Measurements from ENCODE around the gene APLP2. TPM values are rescaled to one million over a fixed set of nuclear protein-coding genes. Genes with fewer than 3 reads are reported as not detected.
"Not testable (repeated sequence)": the region's sequence is repeated elsewhere in the genome, so short reads cannot be mapped to it uniquely, and the experiment has no call there.

Gene APLP2
- total and polyA plus RNA-seq, 9 donors: 198 to 466 (median 251) TPM

- Histone ChIP-seq H3K27me3 (no peaks in the 10 kb centered on the region), H3K27ac (no peak overlapping the region), H3K9me3 (no peaks in the 10 kb centered on the region), H3K36me3 (no peaks in the 10 kb centered on the region), H3K4me3 (no peak overlapping the region), H3K4me1 (ENCODE audit: insufficient read depth) (no peaks in the 10 kb centered on the region)
- WGBS, 3 donors: 16 to 42% (median 24%) methylated on average over 4 of the region's 4 CpGs
- TF ChIP-seq EP300 (IDR thresholded peaks at IDR 0.05) (no peak), POLR2A (IDR thresholded peaks at IDR 0.05) (no peak)
- TF ChIP-seq, protein P1, sequence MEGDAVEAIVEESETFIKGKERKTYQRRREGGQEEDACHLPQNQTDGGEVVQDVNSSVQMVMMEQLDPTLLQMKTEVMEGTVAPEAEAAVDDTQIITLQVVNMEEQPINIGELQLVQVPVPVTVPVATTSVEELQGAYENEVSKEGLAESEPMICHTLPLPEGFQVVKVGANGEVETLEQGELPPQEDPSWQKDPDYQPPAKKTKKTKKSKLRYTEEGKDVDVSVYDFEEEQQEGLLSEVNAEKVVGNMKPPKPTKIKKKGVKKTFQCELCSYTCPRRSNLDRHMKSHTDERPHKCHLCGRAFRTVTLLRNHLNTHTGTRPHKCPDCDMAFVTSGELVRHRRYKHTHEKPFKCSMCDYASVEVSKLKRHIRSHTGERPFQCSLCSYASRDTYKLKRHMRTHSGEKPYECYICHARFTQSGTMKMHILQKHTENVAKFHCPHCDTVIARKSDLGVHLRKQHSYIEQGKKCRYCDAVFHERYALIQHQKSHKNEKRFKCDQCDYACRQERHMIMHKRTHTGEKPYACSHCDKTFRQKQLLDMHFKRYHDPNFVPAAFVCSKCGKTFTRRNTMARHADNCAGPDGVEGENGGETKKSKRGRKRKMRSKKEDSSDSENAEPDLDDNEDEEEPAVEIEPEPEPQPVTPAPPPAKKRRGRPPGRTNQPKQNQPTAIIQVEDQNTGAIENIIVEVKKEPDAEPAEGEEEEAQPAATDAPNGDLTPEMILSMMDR (IDR thresholded peaks at IDR 0.05): no peak
- intact Hi-C loops (cut with DNase I): no loop called here
- no peak for DNase-seq
Observed at GRCh38 chr11:130166457-130166784, 96.7 kb downstream of the APLP2 start.

GRCh38 chr11:130167146-130167545, 97.5 kb downstream of the APLP2 start:
- Histone ChIP-seq H3K36me3 (no peaks in the 10 kb centered on the region), H3K4me3 (no peak overlapping the region), H3K4me1 (ENCODE audit: insufficient read depth) (no peaks in the 10 kb centered on the region), H3K9me3 (no peaks in the 10 kb centered on the region), H3K27me3 (no peaks in the 10 kb centered on the region), H3K27ac (no peak overlapping the region)
- intact Hi-C loops (cut with DNase I): no loop called here
- 79 to 96% (median 95%) methylated on average over 3 of the region's 3 CpGs for WGBS, 3 donors
- TF ChIP-seq, protein P1 (IDR thresholded peaks at IDR 0.05): no peak
- TF ChIP-seq EP300 (IDR thresholded peaks at IDR 0.05): no peak
- no peak for TF ChIP-seq POLR2A (IDR thresholded peaks at IDR 0.05)
- no peak for DNase-seq

DNA sequence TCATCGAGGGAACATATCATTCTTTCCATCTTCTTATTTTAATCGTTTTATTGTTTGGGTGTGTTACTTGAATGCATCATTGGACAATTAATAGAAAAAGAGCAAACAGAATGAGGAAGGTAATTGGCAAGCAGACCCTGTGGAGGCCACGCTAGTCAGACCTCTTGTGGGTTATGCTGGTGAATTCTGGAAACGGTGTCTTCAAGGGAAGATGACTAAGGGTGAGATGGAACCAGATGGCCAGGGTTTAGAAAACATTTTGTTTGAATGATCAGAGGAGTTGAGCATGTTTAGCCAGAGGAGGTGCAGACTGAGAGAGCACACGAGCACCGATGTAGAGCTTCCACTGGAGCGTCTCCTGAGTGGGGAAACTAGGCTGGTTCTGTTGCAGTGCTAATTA, 98.4 kb downstream of the APLP2 start:
- WGBS, 3 donors: 84% methylated on average over 7 of the region's 7 CpGs
- DNase-seq: no peak
- no peaks in the 10 kb centered on the region for H3K36me3 ChIP-seq
- H3K9me3 ChIP-seq: no peaks in the 10 kb centered on the region
- H3K4me3 ChIP-seq: no peak overlapping the region
- no peaks in the 10 kb centered on the region for H3K4me1 ChIP-seq (ENCODE audit: insufficient read depth)
- no peak for TF ChIP-seq POLR2A (IDR thresholded peaks at IDR 0.05)
- H3K27me3 ChIP-seq: no peaks in the 10 kb centered on the region
- intact Hi-C loops (cut with DNase I): no loop called here
- no peak overlapping the region for H3K27ac ChIP-seq

- no peak for DNase-seq
- Histone ChIP-seq H3K27me3 (no peaks in the 10 kb centered on the region), H3K9me3 (peaks cover 0 to 4% of the 10 kb centered on the region in 2 donors), H3K36me3 (no peaks in the 10 kb centered on the region), H3K4me1 (ENCODE audit: insufficient read depth) (no peaks in the 10 kb centered on the region), H3K27ac (no peak overlapping the region), H3K4me3 (no peak overlapping the region)
- TF ChIP-seq POLR2A (IDR thresholded peaks at IDR 0.05): no peak
- TF ChIP-seq, protein P1 (IDR thresholded peaks at IDR 0.05): no peak
- TF ChIP-seq EP300 (IDR thresholded peaks at IDR 0.05): no peak
- 72 to 81% (median 72%) methylated on average over 8 of the region's 8 CpGs for WGBS, 3 donors
- intact Hi-C loops (cut with DNase I): no loop called here
Observed at GRCh38 chr11:130170345-130170744, 100.7 kb downstream of the APLP2 start.

GRCh38 chr11:130171534-130171933, 101.8 kb downstream of the APLP2 start:
- no peak for DNase-seq
- H3K27me3 ChIP-seq: no peaks in the 10 kb centered on the region
- intact Hi-C loops (cut with DNase I): no loop called here
- WGBS, 3 donors: 22 to 25% (median 24%) methylated on average over 5 of the region's 5 CpGs
- no peak overlapping the region for H3K27ac ChIP-seq
- no peak for TF ChIP-seq EP300 (IDR thresholded peaks at IDR 0.05)
- TF ChIP-seq POLR2A (IDR thresholded peaks at IDR 0.05): no peak
- TF ChIP-seq, protein P1 (IDR thresholded peaks at IDR 0.05): no peak
- no peaks in the 10 kb centered on the region for H3K4me1 ChIP-seq (ENCODE audit: insufficient read depth)
- no peaks in the 10 kb centered on the region for H3K36me3 ChIP-seq
- H3K9me3 ChIP-seq: peaks cover 0 to 4% of the 10 kb centered on the region in 2 donors
- no peak overlapping the region for H3K4me3 ChIP-seq

DNA sequence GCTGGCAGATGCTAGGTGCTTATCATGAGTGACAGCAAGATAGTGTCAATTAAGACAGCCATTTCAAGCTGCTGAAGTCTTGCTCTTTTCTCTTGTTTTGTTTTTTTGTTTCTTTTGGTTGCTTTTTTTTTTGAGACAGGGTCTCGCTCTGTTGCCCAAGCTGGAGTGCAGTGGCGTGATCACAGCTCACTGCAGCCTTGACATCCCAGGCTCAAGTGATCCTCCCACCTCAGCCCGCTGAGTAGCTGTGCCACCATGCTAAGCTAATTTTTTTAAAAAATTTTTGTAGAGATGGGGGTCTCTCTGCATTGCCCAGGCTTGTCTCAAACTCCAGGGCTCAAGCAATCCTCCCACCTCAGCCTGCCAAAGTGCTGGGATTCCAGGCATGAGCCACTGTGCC, 102.3 kb downstream of the APLP2 start:
- intact Hi-C loops (cut with DNase I); H3K9me3 ChIP-seq; H3K4me1 ChIP-seq (ENCODE audit: insufficient read depth); H3K36me3 ChIP-seq; H3K27me3 ChIP-seq; H3K27ac ChIP-seq; DNase-seq; H3K4me3 ChIP-seq: not testable (repeated sequence)
- WGBS, 3 donors: 37 to 50% (median 50%) methylated on average over 3 of the region's 3 CpGs
